Measurements from ENCODE around the gene CECR2.

DNA sequence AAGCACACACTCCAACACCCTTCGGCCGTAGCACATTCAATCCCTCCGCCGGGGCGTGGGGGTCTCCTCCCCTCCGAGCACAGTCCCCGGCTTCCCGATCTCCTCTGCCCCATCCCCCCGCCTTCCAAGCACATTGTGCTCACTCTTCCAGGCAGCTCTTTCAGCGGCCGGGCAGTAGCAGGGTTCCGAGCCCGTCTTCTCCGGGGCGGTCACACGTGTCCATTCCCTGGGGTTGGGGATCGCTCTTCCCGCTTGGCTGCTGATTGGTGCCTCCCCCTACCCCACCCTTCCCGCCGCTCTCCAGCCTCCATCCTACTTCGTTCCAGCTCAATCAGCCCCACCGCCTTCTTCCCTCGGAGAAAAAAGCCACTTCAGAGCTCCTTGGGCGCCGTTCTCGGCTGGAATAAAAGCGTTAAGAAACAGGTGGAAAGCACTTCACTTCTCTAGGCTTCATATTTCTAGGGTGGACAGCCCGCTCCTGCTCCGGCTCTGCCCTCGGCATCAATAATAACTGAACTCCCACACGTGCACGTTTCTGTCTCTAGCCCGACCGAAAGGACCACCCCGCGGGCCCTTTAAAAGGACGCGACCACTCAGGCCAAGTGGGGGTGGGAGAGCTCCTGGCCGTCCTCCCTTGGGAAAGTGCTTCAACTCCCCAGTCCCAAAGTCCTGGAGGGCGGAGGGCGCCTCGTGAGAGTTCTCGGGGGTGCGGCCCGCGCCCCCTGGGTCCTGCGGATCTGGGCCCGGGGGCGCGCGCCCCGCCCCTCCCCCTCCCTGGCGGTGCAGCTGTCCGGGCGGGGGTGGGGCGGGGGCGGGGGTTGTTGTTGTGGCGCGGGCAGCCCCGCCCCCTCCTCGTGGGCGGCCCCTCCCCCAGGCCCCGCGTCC, 464 bp upstream of the CECR2 start:
- no peak for TF ChIP-seq CTCF (IDR thresholded peaks at IDR 0.05)
- TF ChIP-seq POLR2AphosphoS5 (IDR thresholded peaks at IDR 0.05; ENCODE audit: low read depth, low read length): no peak
- no peak for TF ChIP-seq TCF7L2 (IDR thresholded peaks at IDR 0.05; ENCODE audit: low read depth, low read length)
